ENCODE data around the gene CGAS. TPM values are rescaled to one million over a fixed set of nuclear protein-coding genes. Genes with fewer than 3 reads are reported as not detected.

Gene CGAS
- total and polyA plus RNA-seq, 9 of the 15 experiments (the other 6 are each of a cell fraction or from before 2014, with no cell fraction given): 0.01 to 0.32 (median 0.06) TPM; not detected in 2

- no peak; the same call in 1 of the 2 replicates for TF ChIP-seq STAT6 (CRISPR knock-in tag; IDR thresholded peaks at IDR 0.05)
- no peak for TF ChIP-seq ZNF639 (CRISPR knock-in tag; conservative IDR thresholded peaks at IDR 0.05 in 1 of 2, IDR thresholded peaks at IDR 0.05 in 1 of 2)
- no peak for TF ChIP-seq RFX7 (CRISPR knock-in tag; IDR thresholded peaks at IDR 0.05)
- no peak for TF ChIP-seq DIDO1 (tag; IDR thresholded peaks at IDR 0.05; ENCODE audit: low read depth)
- no peak; the same call in 1 of the 2 replicates for TF ChIP-seq SMAD4 (CRISPR knock-in tag; conservative IDR thresholded peaks at IDR 0.05)
- no peak for TF ChIP-seq ZBTB5 (IDR thresholded peaks at IDR 0.05)
- TF ChIP-seq HDAC1 (IDR thresholded peaks at IDR 0.05): no peak
- no peak for TF ChIP-seq CREBBP (IDR thresholded peaks at IDR 0.05; ENCODE audit: low read depth, low read length)
- TF ChIP-seq NR0B1 (IDR thresholded peaks at IDR 0.05; ENCODE audit: partially characterized antibody): no peak
- TF ChIP-seq MTF1 (CRISPR knock-in tag; IDR thresholded peaks at IDR 0.05; ENCODE audit: borderline replicate concordance): no peak
- no peak for TF ChIP-seq SIX5 (IDR thresholded peaks at IDR 0.05; ENCODE audit: borderline replicate concordance in 1 of 2, insufficient read depth in 1 of 2, low read depth in 1 of 2, low read length in 2 of 2)
- peak; percentile 44; the same call in 1 of the 2 replicates for TF ChIP-seq CHAMP1 (IDR thresholded peaks at IDR 0.05)
- TF ChIP-seq DEAF1 (CRISPR knock-in tag; IDR thresholded peaks at IDR 0.05): peak; percentile 46
- TF ChIP-seq ZNF165 (CRISPR knock-in tag; IDR thresholded peaks at IDR 0.05; ENCODE audit: borderline replicate concordance): no peak
Measured at GRCh38 chr6:73388800-73389512, 63.1 kb downstream of the CGAS start (continued).

Data from K562 (cell line).